CD8-positive, alpha-beta memory T cell (primary cell): ENCODE data around the gene ATP5MG. TPM values are rescaled to one million over a fixed set of nuclear protein-coding genes. Genes with fewer than 3 reads are reported as not detected.

Source experiments
- CTCF ChIA-PET: fragments of 350-600 bp; sonication (Branson Sonifier 250); formaldehyde crosslinking; loops from one replicate; lab custom pipeline; 2021; ENCODE audit warnings: antibody characterized with exemption; lab: Charles Lee
- POLR2A ChIA-PET: fragments of 350-600 bp; sonication (Branson Sonifier 250); formaldehyde crosslinking; loops from one replicate; lab custom pipeline; 2021; ENCODE audit warnings: antibody characterized with exemption; lab: Charles Lee
- DNase-seq, 5 donors: peaks; one replicate each; pipeline versions ENCODE4 v3.0.0 to v3.0.0-alpha.2; 2020 to 2022; ENCODE audit warnings: mixed read lengths in 1 of 5
- H3K27ac ChIP-seq: one replicate; pipeline ENCODE4 v1.7.0; 2013; ENCODE audit warnings: low read depth, mild to moderate bottlenecking, low read length, moderate library complexity
- H3K27me3 ChIP-seq: 2 replicates; pipeline ENCODE4 v1.7.0; 2013; ENCODE audit warnings: low read length, mild to moderate bottlenecking; ENCODE audit not compliant: insufficient read depth, poor library complexity, severe bottlenecking
- H3K36me3 ChIP-seq: 2 replicates; pipeline ENCODE4 v1.7.0; 2013; ENCODE audit warnings: mild to moderate bottlenecking, low read length, moderate library complexity; ENCODE audit not compliant: insufficient read depth
- H3K4me1 ChIP-seq: 2 replicates; pipeline ENCODE4 v1.7.0; 2013; ENCODE audit warnings: mild to moderate bottlenecking, low read length, moderate library complexity; ENCODE audit not compliant: insufficient read depth
- H3K4me3 ChIP-seq: 2 replicates; pipeline ENCODE4 v1.7.0; 2013; ENCODE audit warnings: mild to moderate bottlenecking, low read length
- H3K9me3 ChIP-seq: 2 replicates; pipeline ENCODE4 v1.7.0; 2013; ENCODE audit warnings: mild to moderate bottlenecking, low read length
- H3K27ac Mint-ChIP-seq, 8 donors: one replicate each; pipeline ENCODE4 v1.8.0; 2020 to 2021; ENCODE audit warnings: mixed read lengths in 8 of 8, mild to moderate bottlenecking in 6 of 8, inconsistent platforms in 3 of 8, moderate library complexity in 3 of 8
- H3K27me3 Mint-ChIP-seq, 2 donors: one replicate each; pipeline ENCODE4 v1.8.0; 2020 to 2021; ENCODE audit warnings: mixed read lengths in 2 of 2, mild to moderate bottlenecking in 1 of 2, moderate library complexity in 1 of 2
- H3K36me3 Mint-ChIP-seq, 3 donors: one replicate each; pipeline ENCODE4 v1.8.0; 2020 to 2021; ENCODE audit warnings: mixed read lengths in 3 of 3, inconsistent platforms in 1 of 3, mild to moderate bottlenecking in 1 of 3
- H3K4me1 Mint-ChIP-seq, 3 donors: one replicate each; pipeline ENCODE4 v1.8.0; 2020 to 2021; ENCODE audit warnings: mixed read lengths in 3 of 3, inconsistent platforms in 1 of 3, mild to moderate bottlenecking in 1 of 3
- H3K4me3 Mint-ChIP-seq, 7 donors: one replicate each; pipeline ENCODE4 v1.8.0; 2020 to 2021; ENCODE audit warnings: mixed read lengths in 7 of 7, mild to moderate bottlenecking in 6 of 7, moderate library complexity in 4 of 7, inconsistent platforms in 2 of 7
- H3K9me3 Mint-ChIP-seq, 5 donors: one replicate each; pipeline ENCODE4 v1.8.0; 2020 to 2022; ENCODE audit warnings: mixed read lengths in 5 of 5, mild to moderate bottlenecking in 3 of 5, moderate library complexity in 2 of 5, inconsistent platforms in 1 of 5
- polyA plus RNA-seq: library from polyadenylated mRNA; unstranded; fragments of 300-500 nt; fragmentation: Illumina TruSeq; gene quantifications from one replicate; pipeline ENCODE4 v1.2.3, GENCODE V29; 2021
- total RNA-seq, 2 experiments: library from RNA; stranded (reverse); gene quantifications; one replicate each; pipeline ENCODE4 v1.2.3, GENCODE V29; 2021

The ATP5MG gene
- total and polyA plus RNA-seq, 3 experiments from 2014 or later: 277 to 632 (median 280) TPM

DNA sequence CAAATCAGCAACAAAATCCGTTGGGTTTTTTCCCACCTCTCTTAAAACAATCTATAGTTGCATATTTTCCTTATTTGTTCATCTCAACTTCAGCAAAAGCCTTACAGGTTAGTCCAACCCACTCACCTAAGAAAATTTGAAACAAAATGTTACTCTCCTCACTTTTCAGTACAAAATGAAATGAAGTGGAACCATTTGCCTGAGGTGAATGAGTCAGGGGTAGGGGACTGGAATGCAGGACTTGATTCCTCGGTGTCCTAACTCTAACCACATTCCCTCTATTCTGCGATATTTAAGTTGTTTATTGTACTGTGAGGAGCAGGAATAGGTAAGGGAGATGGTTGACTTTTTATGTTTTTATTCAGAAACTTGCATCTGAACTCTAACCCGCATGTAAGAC lies 16.4 kb downstream of the ATP5MG start:
- Mint-ChIP-seq H3K36me3 (no peaks in the 10 kb centered on the region), H3K27ac (no peak overlapping the region), H3K9me3 (no peaks in the 10 kb centered on the region), H3K27me3 (no peaks in the 10 kb centered on the region), H3K4me1 (no peaks in the 10 kb centered on the region), H3K4me3 (no peak overlapping the region)
- Histone ChIP-seq H3K27ac (no peak overlapping the region), H3K4me1 (no peaks in the 10 kb centered on the region), H3K27me3 (no peaks in the 10 kb centered on the region), H3K4me3 (no peak overlapping the region), H3K9me3 (no peaks in the 10 kb centered on the region), H3K36me3 (no peaks in the 10 kb centered on the region)
- no peak for DNase-seq
- CTCF ChIA-PET: interaction anchor here (1.3 kb wide), 1 partner anchor 11 kb away, joined by 3 read pairs; no protein-coding TSS in a partner anchor
- POLR2A ChIA-PET: no interaction called here

DNA sequence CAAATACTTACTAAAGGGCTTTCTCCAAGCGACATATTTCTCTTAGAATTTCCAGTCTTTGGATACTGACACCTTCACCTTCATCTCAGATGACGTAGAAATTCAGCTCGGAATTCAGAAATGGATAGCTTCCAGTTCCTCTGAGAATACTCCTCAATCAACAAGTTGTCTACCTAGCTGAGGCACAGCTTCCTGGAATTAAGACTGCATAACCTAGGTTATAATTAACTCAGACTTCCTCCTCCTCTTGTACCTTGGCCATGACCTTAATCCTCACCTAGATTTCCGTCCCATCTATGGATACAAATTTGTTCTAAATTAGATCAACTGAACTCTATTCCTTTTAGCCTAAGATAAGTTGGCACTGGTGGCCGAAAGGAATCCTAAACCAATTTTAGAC lies 17.4 kb downstream of the ATP5MG start:
- H3K27ac ChIP-seq: no peak overlapping the region
- H3K9me3 Mint-ChIP-seq: no peaks in the 10 kb centered on the region
- H3K4me1 ChIP-seq: no peaks in the 10 kb centered on the region
- H3K27me3 ChIP-seq: no peaks in the 10 kb centered on the region
- H3K9me3 ChIP-seq: no peaks in the 10 kb centered on the region
- POLR2A ChIA-PET: no interaction called here
- no peak for DNase-seq
- no peak overlapping the region for H3K4me3 ChIP-seq
- peaks cover 0 to 3% (median 0%) of the 10 kb centered on the region in 3 donors for H3K36me3 Mint-ChIP-seq
- H3K27me3 Mint-ChIP-seq: no peaks in the 10 kb centered on the region
- H3K4me1 Mint-ChIP-seq: no peaks in the 10 kb centered on the region
- no peak overlapping the region for H3K4me3 Mint-ChIP-seq
- CTCF ChIA-PET: interaction anchor here (1.1 kb wide), 1 partner anchor 11 kb away, joined by 3 read pairs; no protein-coding TSS in a partner anchor
- H3K36me3 ChIP-seq: no peaks in the 10 kb centered on the region
- no peak overlapping the region for H3K27ac Mint-ChIP-seq

DNA sequence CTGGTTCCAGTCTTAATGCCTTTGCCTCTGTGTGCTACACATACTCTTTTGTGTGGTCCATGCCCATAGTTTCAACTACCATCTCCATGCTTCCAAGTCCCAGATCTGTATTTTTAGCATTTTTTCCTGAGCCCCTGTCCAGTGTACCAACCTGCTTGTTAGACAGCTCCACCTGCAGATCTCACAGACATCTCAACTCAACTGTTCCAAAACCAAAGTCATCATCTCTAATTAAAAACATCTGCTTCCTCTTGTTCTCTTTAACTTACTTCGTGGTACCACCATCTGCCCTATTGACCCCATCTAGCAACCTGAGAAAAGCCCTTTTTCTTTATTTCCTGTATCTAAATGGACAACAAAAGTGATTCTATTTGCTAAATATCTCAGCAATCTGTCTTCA lies 26.3 kb downstream of the ATP5MG start:
- H3K9me3 ChIP-seq: no peaks in the 10 kb centered on the region
- Mint-ChIP-seq H3K4me3 (no peak overlapping the region), H3K36me3 (peaks cover 0 to 8% (median 0%) of the 10 kb centered on the region in 3 donors), H3K4me1 (no peaks in the 10 kb centered on the region), H3K27me3 (no peaks in the 10 kb centered on the region), H3K27ac (peak overlapping the region in 1 of 8 donors; percentile 2), H3K9me3 (no peaks in the 10 kb centered on the region)
- CTCF ChIA-PET: no interaction called here
- H3K27me3 ChIP-seq: no peaks in the 10 kb centered on the region
- POLR2A ChIA-PET: no interaction called here
- no peak for DNase-seq
- H3K4me1 ChIP-seq: no peaks in the 10 kb centered on the region
- no peaks in the 10 kb centered on the region for H3K36me3 ChIP-seq
- no peak overlapping the region for H3K27ac ChIP-seq
- no peak overlapping the region for H3K4me3 ChIP-seq

DNA sequence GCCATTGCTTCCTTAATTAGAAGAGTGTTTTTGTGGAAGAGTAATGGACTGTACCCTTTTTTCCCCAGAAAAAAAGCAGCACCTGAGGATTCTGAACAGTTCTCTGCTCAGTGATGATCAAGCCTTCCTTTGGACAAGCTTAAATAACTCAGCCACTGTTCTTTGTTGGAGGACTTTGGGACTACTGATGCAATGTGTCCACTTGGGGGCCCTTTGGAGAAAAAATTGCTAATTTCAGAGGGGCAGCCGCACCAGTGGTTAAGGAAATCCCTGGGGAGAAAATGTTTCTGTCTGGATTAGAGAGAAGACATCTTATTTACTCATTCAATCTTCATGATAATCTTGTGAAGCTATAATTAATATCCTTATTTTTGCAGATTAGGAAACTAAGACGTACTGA lies 29.6 kb downstream of the ATP5MG start:
- peaks cover 0 to 6% of the 10 kb centered on the region in 2 donors for H3K27me3 Mint-ChIP-seq
- Histone ChIP-seq H3K9me3 (no peaks in the 10 kb centered on the region), H3K4me3 (no peak overlapping the region), H3K4me1 (peaks cover 5% of the 10 kb centered on the region), H3K36me3 (no peaks in the 10 kb centered on the region), H3K27ac (no peak overlapping the region), H3K27me3 (no peaks in the 10 kb centered on the region)
- CTCF ChIA-PET: no interaction called here
- peaks cover 0 to 6% (median 2%) of the 10 kb centered on the region in 3 donors for H3K36me3 Mint-ChIP-seq
- POLR2A ChIA-PET: no interaction called here
- H3K4me3 Mint-ChIP-seq: no peak overlapping the region
- DNase-seq: no peak
- H3K9me3 Mint-ChIP-seq: no peaks in the 10 kb centered on the region
- no peak overlapping the region for H3K27ac Mint-ChIP-seq
- peaks cover 9 to 10% (median 10%) of the 10 kb centered on the region in 3 donors for H3K4me1 Mint-ChIP-seq

DNA sequence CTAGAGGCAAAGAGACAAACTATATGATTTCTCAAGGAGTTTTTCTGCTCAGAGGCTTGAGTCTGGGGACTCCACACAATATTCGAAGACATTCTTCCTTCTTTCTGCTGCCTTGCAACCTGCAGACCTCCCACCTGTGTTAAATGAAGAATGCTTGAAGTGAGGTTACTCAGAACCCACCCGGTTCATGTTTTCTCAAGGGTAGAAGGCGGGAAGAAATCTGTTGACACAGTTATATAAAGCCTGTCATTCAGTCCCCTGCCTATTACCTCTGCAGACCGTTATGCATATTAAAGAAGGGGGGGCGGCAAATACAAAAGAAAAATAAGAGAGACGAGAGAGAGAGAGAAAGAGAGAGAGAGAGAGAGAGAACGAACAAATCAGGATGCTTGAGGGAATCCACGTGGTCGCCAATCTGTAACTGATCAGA lies 32.7 kb downstream of the ATP5MG start:
- CTCF ChIA-PET: interaction anchor here (2.4 to 2.5 kb wide), 2 partner anchors 28 to 36 kb away, joined by 5 to 13 read pairs; no protein-coding TSS in a partner anchor
- Histone ChIP-seq H3K27me3 (no peaks in the 10 kb centered on the region), H3K27ac (no peak overlapping the region), H3K36me3 (no peaks in the 10 kb centered on the region), H3K4me1 (peaks cover 11% of the 10 kb centered on the region), H3K4me3 (peak overlapping the region; percentile 67), H3K9me3 (no peaks in the 10 kb centered on the region)
- POLR2A ChIA-PET: interaction anchor here (2.5 kb wide), 1 partner anchor 36 kb away, joined by 19 read pairs; no protein-coding TSS in a partner anchor
- H3K36me3 Mint-ChIP-seq: peaks cover 0 to 24% (median 2%) of the 10 kb centered on the region in 3 donors
- peak overlapping the region; percentile 91 to 99 (median 95) for H3K4me3 Mint-ChIP-seq
- H3K9me3 Mint-ChIP-seq: no peaks in the 10 kb centered on the region
- DNase-seq: peak in 2 of 5 donors; percentile 27 to 55
- peaks cover 17% of the 10 kb centered on the region in 3 donors for H3K4me1 Mint-ChIP-seq
- peak overlapping the region; percentile 10 to 95 (median 92) for H3K27ac Mint-ChIP-seq
- peaks cover 0 to 7% of the 10 kb centered on the region in 2 donors for H3K27me3 Mint-ChIP-seq

DNA sequence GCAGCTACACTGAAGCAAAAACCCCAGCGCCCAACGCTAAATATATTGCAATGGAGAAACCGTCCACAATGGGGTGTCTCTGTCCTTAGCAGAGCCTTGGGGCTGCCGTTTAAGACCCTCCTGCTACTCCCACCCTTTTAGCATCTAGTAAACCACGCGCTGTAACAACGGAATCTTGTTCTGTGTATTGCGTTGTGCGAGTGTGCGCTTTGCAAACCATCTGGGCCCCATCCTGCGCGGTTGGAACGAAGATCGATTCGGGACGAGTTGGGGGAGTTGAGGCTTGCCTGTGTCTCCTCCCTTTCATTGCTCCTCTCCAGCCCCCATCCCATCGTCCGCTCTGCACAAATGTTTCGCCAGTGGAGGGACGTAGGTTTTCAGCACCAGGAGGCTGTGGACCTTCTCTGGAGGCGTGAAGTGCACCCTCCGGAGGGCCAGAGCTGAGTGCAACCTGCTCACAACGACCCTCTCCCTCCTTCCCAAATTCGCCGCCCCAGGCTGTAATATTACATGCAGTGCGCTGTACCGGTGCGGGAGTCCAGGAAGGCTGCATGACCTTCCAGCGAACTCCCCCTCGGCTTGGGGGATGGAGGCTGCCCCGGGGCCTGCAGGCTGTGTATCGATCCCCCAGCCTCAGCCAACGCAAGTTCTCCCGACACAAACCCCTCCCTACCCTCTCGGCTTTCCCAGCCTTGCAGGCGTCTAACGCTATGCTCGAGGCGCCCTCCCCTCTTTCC lies 33.3 kb downstream of the ATP5MG start:
- H3K27me3 Mint-ChIP-seq: peaks cover 0 to 7% of the 10 kb centered on the region in 2 donors
- H3K4me1 Mint-ChIP-seq: peaks cover 23% of the 10 kb centered on the region in 3 donors
- H3K36me3 Mint-ChIP-seq: peaks cover 0 to 28% (median 0%) of the 10 kb centered on the region in 3 donors
- ChIA-PET POLR2A (interaction anchor here (0.6 to 2.5 kb wide), 12 partner anchors 10 to 668 kb away, joined by 3 to 19 read pairs (median 4); partner anchors contain the start of genes MPZL3 and UBE4A), CTCF (interaction anchor here (1.1 to 2.5 kb wide), 4 partner anchors 28 to 39 kb away, joined by 3 to 13 read pairs (median 6); no protein-coding TSS in a partner anchor)
- H3K4me3 Mint-ChIP-seq: peak overlapping the region; percentile 91 to 99 (median 95)
- peak in 4 of 5 donors; percentile 9 to 69 (median 32) for DNase-seq
- Histone ChIP-seq H3K27me3 (no peaks in the 10 kb centered on the region), H3K27ac (peak overlapping the region; percentile 68), H3K4me1 (peaks cover 17% of the 10 kb centered on the region), H3K4me3 (peak overlapping the region; percentile 67), H3K9me3 (no peaks in the 10 kb centered on the region), H3K36me3 (no peaks in the 10 kb centered on the region)
- H3K9me3 Mint-ChIP-seq: no peaks in the 10 kb centered on the region
- peak overlapping the region; percentile 84 to 95 (median 92) for H3K27ac Mint-ChIP-seq

DNA sequence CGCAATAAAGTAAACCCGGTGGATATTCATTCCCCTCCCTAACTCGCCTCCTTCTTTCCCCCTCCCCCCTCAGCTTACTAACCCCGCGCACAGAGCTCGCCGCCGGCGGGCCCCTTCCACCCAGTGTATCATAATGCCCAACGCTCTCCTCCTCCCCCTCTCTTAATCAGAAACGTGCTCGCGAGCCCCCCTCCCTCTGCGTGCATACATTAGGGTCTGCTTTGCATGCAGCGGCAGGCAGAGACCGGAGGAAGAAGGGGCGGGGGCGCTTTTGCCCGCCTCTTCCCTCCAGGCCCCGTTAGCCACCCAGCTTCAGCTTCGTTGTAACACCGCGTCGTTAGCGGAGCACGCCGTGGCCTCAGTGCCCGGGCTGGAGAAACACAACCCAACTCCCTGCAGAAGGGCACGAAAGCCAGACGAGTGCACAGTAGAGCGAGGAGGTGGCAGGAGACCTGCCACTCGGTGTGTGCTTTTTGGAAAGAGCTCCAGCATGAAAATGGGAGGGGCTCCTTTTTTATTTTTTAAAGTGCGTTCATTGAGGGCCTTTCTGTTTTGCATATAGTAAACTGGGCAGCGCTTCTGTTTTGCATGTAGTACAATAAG lies 34.0 kb downstream of the ATP5MG start:
- Mint-ChIP-seq H3K27me3 (peaks cover 0 to 7% of the 10 kb centered on the region in 2 donors), H3K4me3 (peak overlapping the region; percentile 91 to 99 (median 95)), H3K27ac (peak overlapping the region; percentile 84 to 96 (median 92)), H3K36me3 (peaks cover 0 to 35% (median 0%) of the 10 kb centered on the region in 3 donors), H3K9me3 (no peaks in the 10 kb centered on the region), H3K4me1 (peaks cover 29 to 30% (median 29%) of the 10 kb centered on the region in 3 donors)
- ChIA-PET CTCF (interaction anchor here (0.6 to 2.5 kb wide), 7 partner anchors 13 to 237 kb away, joined by 3 to 13 read pairs (median 4); no protein-coding TSS in a partner anchor), POLR2A (interaction anchor here (0.6 to 2.5 kb wide), 14 partner anchors 9 to 667 kb away, joined by 3 to 19 read pairs (median 4); partner anchors contain the start of genes MPZL3, TTC36 and UBE4A)
- peak overlapping the region; percentile 68 for H3K27ac ChIP-seq
- H3K27me3 ChIP-seq: no peaks in the 10 kb centered on the region
- peak in 3 of 5 donors; percentile 49 to 77 (median 52) for DNase-seq
- no peaks in the 10 kb centered on the region for H3K9me3 ChIP-seq
- peak overlapping the region; percentile 67 for H3K4me3 ChIP-seq
- H3K36me3 ChIP-seq: no peaks in the 10 kb centered on the region
- peaks cover 23% of the 10 kb centered on the region for H3K4me1 ChIP-seq
